ENCODE measurements around the gene RPLP2.

DNA sequence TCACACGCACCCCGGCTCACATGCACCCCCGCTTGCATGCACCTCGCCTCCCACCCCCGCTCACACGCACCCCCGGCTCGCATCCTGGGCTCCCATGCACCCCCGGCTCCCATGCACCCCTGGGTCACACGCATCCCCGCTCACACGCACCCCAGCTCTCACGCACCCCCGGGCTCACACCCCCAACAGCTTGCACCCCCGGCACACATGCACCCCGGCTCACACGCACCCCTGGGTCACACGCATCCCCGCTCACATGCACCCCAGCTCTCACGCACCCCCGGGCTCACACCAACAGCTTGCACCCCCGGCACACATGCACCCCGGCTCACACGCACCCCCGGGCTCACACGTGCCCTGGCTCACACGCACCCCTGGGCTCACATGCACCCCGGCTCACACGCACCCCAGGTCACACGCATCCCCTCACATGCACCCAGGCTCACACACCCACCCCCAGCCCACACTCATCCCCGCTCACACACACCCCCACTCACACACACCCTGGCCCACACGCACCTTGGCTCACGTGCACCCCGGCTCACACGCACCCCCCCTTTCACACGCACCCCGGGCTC lies 49.1 kb downstream of the RPLP2 start:
- TF ChIP-seq, protein P1, sequence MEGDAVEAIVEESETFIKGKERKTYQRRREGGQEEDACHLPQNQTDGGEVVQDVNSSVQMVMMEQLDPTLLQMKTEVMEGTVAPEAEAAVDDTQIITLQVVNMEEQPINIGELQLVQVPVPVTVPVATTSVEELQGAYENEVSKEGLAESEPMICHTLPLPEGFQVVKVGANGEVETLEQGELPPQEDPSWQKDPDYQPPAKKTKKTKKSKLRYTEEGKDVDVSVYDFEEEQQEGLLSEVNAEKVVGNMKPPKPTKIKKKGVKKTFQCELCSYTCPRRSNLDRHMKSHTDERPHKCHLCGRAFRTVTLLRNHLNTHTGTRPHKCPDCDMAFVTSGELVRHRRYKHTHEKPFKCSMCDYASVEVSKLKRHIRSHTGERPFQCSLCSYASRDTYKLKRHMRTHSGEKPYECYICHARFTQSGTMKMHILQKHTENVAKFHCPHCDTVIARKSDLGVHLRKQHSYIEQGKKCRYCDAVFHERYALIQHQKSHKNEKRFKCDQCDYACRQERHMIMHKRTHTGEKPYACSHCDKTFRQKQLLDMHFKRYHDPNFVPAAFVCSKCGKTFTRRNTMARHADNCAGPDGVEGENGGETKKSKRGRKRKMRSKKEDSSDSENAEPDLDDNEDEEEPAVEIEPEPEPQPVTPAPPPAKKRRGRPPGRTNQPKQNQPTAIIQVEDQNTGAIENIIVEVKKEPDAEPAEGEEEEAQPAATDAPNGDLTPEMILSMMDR (IDR thresholded peaks at IDR 0.05), result no peak
- TF ChIP-seq EP300 (IDR thresholded peaks at IDR 0.05), result no peak
